HG02763 (cell line): Measurements from ENCODE around the gene PKN1.
"Not testable (repeated sequence)": the region's sequence is repeated elsewhere in the genome, so short reads cannot be mapped to it uniquely, and the experiment has no call there.

Source experiments
- ATAC-seq: cut with Tn5 transposase; IDR thresholded peaks from one replicate; pipeline ENCODE4 v1.9.1; 2021; ENCODE audit warnings: mild to moderate bottlenecking, moderate library complexity; ENCODE audit not compliant: unreplicated experiment

Gene PKN1

DNA sequence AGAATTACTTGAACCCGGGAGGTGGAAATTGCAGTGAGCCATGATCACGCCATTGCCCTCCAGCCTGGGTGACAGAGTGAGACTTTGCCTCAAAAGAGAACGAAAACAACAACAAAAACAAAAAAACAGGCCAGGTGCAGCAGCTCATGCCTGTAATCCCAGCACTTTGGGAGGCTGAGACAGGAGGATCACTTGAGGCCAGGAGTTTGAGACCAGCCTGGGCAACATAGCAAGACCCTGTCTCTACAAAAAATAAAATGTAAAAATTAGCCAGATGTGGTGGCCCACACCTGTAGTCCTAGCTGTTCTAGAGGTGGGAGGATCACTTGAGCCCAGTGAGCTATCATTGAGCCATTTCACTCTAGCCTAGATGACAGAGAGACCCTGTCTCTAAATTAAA is 19.2 kb downstream of the PKN1 start:
- ATAC-seq, result not testable (repeated sequence)

DNA sequence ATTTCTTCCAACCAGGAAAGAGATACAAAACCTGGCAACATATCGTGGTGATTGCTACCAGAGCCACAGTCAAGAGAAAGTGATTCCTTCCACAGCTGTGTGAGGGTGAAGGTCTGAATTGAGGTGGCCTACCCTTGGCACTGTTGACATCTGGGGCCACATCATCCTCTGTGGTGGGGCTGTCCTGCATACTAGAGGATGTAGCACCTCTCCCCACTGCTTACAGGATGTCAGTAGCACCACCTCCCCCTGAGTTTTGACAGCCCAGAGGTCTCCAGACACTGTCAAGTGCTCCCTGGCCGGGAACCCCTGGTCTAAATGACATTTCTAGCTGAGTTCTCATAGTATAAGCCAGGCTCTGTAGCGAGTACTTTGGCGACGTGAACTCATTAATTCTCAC is 26.6 kb downstream of the PKN1 start:
- no peak for ATAC-seq

DNA sequence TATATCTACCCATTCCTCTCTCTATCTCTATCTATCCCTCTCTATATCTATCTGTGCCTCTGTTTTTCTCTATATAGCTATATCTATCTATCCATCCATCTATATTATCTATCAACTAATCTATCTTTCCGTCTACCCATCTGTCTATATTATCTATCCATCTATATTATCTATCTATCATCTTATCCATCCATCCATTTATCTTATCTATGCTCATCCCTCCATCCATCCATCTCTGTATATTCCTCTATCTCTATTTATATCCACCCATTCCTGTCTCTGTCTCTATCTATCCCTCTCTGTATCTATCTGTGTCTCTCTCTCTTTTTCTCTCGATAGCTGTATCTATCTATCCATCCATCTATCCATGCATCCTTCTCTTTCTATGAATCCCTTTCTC is 27.8 kb downstream of the PKN1 start:
- no peak for ATAC-seq

DNA sequence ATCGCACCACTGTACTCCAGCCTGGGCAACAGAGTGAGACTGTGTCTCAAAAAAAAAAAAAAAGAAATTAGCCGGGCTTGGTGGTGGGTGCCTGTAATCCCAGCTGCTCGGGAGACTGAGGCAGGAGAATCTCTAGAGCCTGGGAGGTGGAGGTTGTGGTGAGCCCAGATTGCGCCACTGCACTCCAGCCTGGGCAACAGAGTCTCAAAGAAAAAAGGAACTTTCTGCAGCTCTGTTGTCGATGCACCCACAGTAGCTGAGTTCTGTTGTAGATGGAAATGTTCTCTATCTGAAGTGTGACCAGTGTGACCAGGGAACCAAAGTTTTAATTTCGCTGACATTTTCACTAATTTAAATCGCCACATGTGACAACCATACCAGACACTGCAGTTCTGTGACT is 29.3 kb downstream of the PKN1 start:
- ATAC-seq, result not testable (repeated sequence)

DNA sequence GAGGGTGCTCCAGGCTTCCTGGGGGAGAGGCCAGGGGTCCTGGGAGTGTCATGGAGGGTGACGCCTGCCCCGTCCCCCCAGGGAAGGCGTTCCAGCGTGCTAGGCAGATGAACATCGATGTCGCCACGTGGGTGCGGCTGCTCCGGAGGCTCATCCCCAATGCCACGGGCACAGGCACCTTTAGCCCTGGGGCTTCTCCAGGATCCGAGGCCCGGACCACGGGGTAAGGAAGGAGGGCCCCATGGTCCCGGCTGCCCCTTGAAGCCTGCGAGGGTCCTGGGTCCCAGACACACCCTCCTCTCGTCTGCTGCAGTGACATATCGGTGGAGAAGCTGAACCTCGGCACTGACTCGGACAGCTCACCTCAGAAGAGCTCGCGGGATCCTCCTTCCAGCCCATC is 30.6 kb downstream of the PKN1 start:
- no peak for ATAC-seq

DNA sequence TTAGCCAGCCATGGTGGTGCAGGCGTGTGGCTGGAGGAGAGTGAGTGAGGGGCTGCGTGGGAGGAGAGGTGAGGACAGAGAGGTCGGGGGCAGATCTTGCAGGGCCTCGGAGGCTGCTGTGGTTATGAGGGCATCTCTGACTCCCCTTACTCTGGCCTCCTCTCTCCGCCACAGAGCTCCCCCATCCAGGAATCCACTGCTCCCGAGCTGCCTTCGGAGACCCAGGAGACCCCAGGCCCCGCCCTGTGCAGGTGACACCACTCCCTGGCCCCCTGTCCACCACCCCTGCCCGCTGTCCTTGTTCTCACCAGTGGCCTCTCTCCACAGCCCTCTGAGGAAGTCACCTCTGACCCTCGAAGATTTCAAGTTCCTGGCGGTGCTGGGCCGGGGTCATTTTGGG is 34.3 kb downstream of the PKN1 start:
- no peak for ATAC-seq

DNA sequence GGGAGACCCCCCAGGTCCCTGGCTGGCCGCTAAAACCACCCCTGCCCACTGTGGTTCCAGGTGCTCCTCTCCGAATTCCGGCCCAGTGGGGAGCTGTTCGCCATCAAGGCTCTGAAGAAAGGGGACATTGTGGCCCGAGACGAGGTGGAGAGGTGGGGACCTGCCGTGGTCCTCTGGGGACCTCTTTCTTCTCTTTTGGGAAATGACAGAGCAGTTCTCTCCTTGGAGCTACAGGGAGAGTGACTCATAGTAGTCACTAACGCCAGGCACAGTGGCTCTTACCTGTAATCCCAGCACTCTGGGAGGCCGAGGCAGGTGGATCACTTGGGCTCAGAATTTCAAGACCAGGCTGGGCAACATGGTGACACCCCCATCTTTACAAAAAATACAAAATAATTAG is 34.7 kb downstream of the PKN1 start:
- ATAC-seq, result no peak

DNA sequence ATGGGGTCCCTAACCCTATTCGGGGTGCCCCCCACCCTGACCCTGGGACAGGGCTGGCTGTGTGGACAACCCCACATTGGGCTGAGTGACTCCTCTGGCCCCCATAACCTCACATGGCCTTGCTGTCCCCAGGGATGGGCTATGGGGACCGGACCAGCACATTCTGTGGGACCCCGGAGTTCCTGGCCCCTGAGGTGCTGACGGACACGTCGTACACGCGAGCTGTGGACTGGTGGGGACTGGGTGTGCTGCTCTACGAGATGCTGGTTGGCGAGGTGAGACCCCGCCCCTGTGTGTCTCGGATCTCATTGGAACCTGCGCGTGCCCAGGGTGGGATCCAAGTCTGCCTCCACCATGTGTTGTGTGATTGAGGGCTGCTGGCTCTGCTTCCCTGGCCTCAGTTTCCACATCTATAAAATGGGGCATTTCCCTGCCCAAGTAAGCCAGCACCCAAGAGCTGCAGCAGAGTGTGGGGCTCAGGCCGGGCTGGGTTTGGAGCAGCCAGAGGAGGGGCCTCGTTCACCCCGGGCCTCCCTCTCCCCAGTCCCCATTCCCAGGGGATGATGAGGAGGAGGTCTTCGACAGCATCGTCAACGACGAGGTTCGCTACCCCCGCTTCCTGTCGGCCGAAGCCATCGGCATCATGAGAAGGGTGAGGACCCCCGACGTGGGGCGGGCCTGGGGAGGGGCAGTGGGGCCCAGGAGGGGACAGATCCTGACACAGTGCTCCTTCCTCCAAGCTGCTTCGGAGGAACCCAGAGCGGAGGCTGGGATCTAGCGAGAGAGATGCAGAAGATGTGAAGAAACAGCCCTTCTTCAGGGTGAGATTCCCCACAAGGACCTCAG is 37.1 kb downstream of the PKN1 start:
- no peak for ATAC-seq

DNA sequence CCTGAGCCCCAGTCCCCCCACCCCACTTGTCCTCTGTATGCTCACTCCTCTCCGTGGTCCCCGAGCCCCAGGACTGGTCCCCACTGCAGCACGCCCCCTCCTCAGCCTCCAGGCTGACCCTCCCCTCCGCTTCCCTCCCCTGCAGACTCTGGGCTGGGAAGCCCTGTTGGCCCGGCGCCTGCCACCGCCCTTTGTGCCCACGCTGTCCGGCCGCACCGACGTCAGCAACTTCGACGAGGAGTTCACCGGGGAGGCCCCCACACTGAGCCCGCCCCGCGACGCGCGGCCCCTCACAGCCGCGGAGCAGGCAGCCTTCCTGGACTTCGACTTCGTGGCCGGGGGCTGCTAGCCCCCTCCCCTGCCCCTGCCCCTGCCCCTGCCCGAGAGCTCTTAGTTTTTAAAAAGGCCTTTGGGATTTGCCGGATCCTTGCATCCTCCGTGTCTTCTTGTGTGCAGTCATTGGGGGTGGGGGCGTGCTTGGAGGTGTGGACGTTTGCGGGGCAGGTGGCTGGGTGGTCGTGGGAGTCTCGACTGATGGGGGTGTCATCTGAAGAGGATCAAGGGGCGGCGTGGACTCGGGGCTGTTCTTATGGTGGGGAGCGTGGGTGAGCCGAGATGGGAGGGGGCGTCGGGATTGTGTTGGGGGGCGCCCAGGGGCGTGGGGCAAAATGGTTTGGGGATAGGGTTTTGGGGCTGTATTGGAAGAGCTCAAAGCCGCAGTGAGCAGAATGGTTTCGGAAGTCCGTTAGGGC is 38.5 kb downstream of the PKN1 start:
- no peak for ATAC-seq

DNA sequence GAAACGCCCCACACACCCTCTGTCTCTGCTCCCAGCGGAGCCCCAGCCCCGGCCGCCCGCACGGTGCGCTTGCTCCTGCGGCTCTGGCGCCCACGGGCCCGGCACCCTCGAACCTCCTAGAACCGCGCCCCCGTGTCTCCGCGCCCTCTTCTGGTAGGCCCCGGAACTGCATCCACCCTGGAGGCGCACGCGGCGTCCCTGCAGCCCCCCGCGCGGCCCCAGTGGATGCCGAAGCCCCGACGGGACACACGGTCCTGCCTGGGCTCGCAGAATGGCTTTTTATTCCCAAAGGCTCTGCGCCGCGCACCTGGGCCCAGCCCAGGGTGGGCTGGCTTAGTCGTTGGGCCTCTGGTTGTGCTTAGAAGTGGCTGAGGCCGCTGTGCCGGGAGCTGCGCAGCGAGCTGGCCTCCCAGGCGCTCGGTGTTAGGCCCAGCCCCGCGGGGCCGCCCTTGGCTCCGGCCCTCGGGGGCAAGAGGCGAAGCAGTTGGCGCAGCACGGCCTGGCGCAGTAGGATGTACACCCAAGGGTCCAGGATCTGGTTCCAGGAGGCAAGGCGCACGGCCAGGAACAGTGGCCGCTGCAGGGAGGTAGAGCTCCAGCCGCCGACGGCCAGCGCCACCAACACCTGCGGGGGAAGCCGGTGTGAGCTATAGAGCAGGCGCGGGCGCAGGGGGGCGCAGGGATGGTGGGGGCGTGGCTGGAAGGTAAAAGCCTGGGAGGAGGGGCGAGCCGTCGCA is 39.3 kb downstream of the PKN1 start:
- ATAC-seq, result no peak

DNA sequence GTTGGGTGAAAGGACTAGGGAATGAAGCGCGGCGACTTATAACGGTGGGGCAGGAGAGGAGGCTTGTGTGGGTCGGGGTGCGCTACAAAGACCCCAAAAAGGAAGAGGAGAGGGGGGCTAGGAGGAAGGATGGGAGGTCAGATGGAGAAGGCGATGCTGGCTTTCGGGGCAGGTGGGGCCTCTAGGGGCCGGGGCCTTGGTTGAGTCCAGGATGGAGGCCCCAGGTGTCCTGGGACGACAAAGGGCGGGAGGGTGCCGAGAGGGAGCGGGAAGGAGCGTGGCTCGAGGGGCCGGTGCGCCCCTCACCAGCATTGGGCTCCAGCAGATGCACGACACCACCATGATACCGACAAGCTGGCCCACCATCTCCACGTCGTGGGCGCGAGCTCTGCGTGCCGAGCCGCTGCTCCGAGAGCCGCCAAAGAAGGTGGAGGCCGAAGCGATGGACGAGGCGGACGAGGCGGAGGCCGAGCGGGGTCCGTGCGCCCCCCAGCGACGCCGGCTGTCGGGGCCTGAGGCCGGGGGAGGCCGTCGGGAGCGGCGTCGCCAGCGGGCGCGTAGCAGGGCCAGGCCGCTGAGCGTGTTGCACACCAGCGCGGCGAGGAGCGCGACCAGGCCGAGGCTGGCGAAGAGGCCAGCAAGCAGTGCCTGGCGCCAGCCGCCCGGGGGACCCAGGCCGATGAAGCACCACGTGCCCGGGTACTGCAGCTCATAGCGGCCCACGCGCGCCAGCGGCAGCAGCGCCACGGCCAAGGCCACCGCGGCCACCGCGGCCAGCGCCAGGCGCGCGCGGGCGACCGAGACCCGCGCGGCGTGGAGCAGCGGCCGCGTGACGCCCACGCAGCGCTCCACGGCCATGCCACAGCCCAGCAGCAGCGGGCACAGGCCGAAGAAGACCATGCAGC is 40.2 kb downstream of the PKN1 start:
- no peak for ATAC-seq

DNA sequence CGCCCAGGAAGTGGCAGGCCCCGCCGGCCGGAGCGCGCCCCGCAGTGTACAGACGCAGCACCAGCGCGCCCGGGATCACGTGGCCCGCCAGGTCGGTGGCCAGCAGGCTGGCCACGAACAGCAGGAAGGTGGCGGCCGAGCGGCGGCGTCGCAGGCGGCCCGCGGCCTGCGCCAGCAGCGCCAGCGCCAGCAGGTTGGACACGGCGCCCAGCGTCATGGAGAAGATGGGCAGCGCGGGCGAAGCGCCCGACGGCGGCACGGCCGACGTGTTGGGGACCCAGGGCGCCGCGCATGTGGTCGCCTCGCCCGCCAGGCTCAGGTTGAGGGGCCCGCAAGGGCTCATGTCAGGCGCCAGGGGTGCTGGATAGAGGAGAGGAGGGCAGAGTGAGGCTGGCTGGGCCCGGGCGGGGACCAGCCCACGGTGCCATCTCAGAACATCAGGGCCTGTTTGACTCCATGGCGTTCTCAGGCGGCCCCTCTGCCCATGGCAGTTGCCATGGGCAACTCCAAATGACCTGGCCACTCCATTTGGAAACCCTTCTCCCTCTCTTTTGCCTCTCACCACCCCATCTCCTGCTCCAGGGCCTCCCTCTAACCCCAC is 41.0 kb downstream of the PKN1 start:
- ATAC-seq, result no peak

DNA sequence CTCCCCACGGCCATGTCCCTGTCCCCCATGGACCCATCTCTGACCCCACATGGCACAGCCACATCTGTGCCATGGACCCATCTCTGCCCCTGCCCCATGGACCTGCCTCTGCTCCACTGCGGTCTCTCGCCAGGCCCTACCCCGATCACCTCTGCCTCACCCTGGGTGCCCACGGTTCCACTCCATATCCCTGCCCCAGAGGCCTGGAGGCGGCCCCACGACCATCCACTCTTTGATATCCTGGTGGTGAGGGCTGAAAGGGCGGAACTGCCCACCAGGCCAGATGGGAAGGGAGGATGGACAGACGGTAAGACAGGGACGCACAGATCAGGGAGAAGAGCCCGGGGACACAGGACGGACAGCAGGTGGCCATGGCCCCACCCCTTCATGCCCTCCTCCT is 41.7 kb downstream of the PKN1 start:
- ATAC-seq, result no peak

DNA sequence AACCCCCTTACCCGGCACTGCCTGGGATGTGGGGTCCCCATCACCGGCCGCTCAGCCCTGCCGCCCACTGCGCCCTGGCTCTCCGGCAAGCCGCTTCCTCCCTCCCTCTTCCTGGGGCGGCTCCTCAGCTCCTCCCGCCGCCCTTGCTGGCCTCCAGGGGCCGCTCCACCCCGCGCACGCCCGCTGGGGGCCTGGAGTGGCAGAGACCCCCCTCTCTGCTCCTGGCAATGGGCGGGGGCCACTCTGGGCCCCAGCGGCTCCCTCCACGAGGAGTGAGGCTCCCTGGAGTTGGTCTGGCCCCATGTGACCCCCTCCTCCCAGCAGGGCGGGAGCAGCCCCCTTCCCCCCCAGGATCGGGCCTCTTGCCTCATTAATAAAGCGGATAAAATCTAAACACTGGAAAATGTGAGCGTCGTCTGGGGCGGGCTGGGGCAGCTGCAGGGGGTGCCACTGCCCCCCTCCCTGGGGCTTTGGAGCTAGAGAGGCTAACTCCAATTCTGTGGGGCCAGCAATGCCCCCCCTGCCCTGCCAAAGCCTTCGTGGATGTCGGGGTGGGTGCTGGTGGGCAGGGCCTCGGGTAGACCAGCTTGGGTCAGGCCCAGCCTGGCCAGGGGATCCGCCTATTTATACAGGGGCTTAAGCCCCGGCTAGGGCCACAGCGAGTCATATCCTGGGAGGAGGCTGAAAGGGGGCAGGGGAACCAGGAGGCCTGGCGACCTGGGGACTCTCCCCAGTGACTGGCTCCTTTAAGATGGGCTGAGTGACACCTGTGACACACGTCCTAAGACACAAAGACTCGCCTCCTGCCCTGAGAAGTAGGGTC is 42.4 kb downstream of the PKN1 start, which contains the start of gene PTGER1:
Gene PTGER1 (minus strand): TSS at position 104 of the 823 bp plus-strand sequence. CDS start 1,034 bp downstream, outside the sequence.
- ATAC-seq, result no peak

DNA sequence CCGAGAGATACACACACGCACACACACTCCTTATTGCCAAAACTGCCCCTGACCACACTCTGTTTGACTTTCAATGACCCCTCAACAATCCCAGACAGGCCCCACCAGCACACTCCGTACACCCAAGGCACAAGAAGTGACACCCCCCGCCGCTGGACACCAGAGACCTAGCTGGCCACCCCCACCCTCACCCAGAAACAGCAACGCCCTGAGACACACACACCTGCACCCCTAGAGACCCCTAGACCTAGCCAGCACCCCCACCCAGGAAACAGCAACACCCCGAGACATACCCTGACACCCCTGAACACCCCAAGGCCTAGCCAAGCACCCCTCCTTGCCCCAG is 43.2 kb downstream of the PKN1 start:
- no peak for ATAC-seq

DNA sequence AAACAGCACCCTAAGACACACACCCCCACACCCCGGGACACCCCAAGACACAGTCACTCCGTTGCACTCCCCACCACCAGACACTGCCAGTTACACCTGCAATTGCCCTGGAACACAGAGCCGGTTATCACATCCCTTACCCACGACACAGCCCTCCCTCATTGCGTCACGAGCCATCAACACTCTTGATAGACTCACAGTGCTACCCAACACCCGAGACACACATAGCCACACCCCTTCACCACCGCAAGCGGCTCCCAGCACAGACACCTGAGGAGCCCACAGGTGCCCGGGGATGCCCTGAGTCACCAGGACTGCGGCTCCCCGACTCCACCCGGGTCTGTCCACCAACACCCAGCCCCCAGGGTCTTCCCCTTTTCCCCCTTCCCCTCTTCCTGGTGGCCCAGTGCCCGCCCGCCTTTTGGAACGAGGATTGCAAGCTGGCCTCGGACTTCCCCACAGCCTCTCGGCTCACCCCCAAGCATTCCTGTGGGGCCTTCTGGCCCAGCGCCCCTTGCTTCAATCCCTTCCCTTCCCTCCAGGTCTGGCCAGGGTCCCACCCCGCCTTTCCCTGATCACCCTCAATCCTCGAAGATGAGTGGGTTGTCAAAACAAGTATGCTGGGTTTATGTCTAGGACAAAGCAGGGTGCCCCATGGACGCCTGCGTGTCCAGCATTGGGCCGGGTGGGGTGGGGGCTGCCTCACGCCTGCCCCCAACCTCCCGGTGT is 43.7 kb downstream of the PKN1 start:
- ATAC-seq, result no peak

DNA sequence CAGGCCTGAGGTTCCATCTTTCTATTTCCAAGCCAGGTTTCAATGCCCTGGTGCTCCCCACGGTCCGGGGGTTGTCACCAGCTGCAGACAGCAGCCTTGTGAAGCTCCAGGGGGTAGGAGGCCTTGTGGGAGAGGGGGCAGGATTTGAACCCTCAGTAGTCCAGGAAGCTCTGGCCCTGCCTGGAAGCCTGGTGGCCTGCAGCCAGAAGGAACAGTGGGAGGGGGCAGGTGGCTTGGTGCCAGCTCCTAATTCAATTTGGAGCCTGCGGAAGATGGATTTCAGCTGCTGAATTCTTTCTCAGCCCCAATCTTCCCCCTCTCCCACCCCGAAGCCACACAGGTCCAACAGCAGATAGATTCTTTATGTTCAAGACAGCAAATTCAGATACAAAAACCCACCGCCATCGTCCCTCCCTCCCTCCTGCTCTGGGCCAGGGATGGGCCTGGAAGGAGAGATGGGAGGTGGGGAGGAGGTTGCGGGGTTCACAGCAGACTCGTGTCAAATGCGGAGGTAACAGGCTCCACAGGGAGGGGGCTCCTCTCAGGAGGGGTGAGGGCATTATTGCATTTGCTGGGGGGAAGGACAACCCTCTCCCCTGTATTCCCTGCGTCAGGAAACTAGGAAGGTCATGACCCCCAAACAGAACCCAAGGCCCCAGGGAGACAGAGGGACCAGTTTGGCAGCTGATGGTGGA is 44.5 kb downstream of the PKN1 start:
- ATAC-seq, result no peak

DNA sequence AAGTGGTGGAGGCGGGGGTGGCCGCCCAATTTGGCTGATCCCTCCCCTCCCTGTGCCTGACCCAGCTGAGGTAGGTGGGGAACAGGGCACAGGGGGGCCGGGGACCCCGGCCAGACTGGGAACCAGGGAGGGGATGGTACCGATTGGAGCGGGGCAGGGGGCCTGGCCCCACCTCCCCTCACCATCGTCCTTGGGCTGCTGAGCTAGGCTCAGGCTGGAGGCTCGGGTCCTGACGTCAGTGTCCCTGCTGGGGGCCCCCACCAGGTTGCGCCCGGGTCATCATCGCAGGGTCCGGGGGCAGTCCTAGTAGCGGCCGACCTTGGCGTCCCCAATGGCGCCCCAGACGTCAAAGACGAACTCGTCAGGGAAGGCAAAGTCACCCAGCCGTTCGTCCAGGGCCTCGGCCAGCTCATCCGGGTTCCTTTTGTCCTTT is 45.0 kb downstream of the PKN1 start:
- ATAC-seq, result no peak
